Chondrocyte (in vitro differentiated cells): ENCODE measurements around the gene ITIH1. TPM values are rescaled to one million over a fixed set of nuclear protein-coding genes. Genes with fewer than 3 reads are reported as not detected.

Experiments used
- DNase-seq: peaks from one replicate; pipeline ENCODE4 v3.0.0; 2021; ENCODE audit warnings: mixed read lengths, low spot score
- H3K27ac Mint-ChIP-seq: one replicate; pipeline ENCODE4 v1.8.0; 2021; ENCODE audit warnings: mild to moderate bottlenecking, moderate library complexity, mixed read lengths; ENCODE audit not compliant: unreplicated experiment
- H3K27me3 Mint-ChIP-seq: 2 replicates; pipeline ENCODE4 v1.8.0; 2021; ENCODE audit warnings: low read depth, mixed read lengths
- H3K36me3 Mint-ChIP-seq: 2 replicates; pipeline ENCODE4 v1.8.0; 2021; ENCODE audit warnings: low read depth, mixed read lengths
- H3K4me1 Mint-ChIP-seq: 2 replicates; pipeline ENCODE4 v1.8.0; 2021; ENCODE audit warnings: low read depth, mild to moderate bottlenecking, mixed read lengths
- H3K4me3 Mint-ChIP-seq: one replicate; pipeline ENCODE4 v1.8.0; 2021; ENCODE audit warnings: mild to moderate bottlenecking, moderate library complexity, mixed read lengths; ENCODE audit not compliant: unreplicated experiment
- H3K9me3 Mint-ChIP-seq: 2 replicates; pipeline ENCODE4 v1.8.0; 2021; ENCODE audit warnings: low read depth, mixed read lengths
- total RNA-seq: library from RNA; stranded (reverse); gene quantifications from 3 replicates; pipeline ENCODE4 v1.2.1, GENCODE V29; 2021
- TF ChIP-seq, protein P1 (sequence below): fragments of 200-600 bp; sonication (generic); IDR thresholded peaks from 2 replicates; pipeline ENCODE4 v1.5.0; 2021; ENCODE audit warnings: antibody characterized with exemption, mild to moderate bottlenecking, moderate library complexity

The ITIH1 gene
- total RNA-seq, 1 donor from 2014 or later = not detected

DNA sequence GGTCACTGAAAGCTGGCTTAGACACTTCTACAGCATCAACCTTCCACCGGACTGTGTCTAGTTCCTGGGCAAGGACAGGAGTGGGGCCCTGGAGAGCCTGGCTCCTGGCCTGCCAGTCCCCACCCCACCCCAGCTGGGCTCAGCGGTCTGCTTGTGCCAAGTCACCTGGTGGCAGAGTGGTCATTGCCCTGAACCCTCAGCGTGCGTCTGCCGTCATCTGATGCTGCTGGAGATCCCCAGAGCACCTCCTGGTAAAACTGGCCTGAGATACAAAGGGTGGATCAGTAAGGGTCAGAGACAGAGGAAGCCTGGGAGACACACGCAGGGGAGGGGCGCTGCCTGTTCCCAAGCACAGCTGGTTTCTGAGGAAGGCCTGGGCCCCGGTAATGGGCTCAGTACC lies 36.4 kb downstream of the ITIH1 start:
- TF ChIP-seq, protein P1, sequence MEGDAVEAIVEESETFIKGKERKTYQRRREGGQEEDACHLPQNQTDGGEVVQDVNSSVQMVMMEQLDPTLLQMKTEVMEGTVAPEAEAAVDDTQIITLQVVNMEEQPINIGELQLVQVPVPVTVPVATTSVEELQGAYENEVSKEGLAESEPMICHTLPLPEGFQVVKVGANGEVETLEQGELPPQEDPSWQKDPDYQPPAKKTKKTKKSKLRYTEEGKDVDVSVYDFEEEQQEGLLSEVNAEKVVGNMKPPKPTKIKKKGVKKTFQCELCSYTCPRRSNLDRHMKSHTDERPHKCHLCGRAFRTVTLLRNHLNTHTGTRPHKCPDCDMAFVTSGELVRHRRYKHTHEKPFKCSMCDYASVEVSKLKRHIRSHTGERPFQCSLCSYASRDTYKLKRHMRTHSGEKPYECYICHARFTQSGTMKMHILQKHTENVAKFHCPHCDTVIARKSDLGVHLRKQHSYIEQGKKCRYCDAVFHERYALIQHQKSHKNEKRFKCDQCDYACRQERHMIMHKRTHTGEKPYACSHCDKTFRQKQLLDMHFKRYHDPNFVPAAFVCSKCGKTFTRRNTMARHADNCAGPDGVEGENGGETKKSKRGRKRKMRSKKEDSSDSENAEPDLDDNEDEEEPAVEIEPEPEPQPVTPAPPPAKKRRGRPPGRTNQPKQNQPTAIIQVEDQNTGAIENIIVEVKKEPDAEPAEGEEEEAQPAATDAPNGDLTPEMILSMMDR = no peak
- no peak for DNase-seq
- Mint-ChIP-seq H3K4me3 (no peak overlapping the region), H3K27me3 (no peaks in the 10 kb centered on the region), H3K4me1 (no peaks in the 10 kb centered on the region), H3K36me3 (no peaks in the 10 kb centered on the region), H3K27ac (no peak overlapping the region), H3K9me3 (no peaks in the 10 kb centered on the region)

DNA sequence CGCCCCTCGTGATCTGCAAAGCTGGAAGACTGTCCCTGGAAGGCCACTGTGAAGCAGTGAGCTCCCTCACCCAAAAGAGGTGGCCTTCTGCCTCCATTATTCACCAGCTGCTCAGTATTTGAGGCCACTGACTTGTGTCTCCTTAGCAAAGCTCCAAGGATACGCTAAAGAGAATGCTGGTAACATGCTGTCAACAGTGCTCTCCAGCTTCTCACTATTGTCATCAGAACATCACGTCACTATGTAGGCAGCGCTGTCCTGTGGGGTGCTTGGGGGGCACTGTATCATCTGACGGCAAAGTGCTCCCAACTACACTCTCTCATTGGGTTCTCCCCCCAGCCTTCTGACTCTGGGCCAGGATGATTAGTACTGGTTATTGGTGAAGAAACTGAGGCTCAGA lies 38.8 kb downstream of the ITIH1 start:
- H3K36me3 Mint-ChIP-seq = no peaks in the 10 kb centered on the region
- TF ChIP-seq, protein P1 = no peak
- no peak for DNase-seq
- no peaks in the 10 kb centered on the region for H3K9me3 Mint-ChIP-seq
- no peaks in the 10 kb centered on the region for H3K4me1 Mint-ChIP-seq
- no peak overlapping the region for H3K27ac Mint-ChIP-seq
- H3K4me3 Mint-ChIP-seq = no peak overlapping the region
- H3K27me3 Mint-ChIP-seq = no peaks in the 10 kb centered on the region

DNA sequence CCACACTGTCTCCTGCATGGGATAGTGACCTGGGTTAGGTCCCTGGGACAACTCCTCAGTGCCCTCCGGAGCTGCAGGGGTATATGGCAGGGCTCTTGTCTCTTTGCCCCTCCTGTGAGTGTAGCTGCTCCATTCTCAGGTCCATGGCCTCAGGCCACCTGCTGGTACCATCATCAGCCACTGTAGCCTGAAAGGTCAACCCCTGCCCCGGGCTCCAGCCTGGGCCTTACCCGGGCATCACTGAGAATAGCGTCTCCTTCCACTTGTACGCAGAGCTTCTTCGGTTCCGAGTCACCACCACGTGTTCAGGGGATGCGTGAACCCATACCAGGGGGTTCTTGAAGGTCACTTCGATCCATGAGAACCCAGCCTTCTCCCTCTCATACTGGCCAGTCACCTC lies 39.3 kb downstream of the ITIH1 start:
- DNase-seq = no peak
- TF ChIP-seq, protein P1 = no peak
- Mint-ChIP-seq H3K27me3 (no peaks in the 10 kb centered on the region), H3K27ac (no peak overlapping the region), H3K36me3 (no peaks in the 10 kb centered on the region), H3K4me3 (no peak overlapping the region), H3K9me3 (no peaks in the 10 kb centered on the region), H3K4me1 (no peaks in the 10 kb centered on the region)

DNA sequence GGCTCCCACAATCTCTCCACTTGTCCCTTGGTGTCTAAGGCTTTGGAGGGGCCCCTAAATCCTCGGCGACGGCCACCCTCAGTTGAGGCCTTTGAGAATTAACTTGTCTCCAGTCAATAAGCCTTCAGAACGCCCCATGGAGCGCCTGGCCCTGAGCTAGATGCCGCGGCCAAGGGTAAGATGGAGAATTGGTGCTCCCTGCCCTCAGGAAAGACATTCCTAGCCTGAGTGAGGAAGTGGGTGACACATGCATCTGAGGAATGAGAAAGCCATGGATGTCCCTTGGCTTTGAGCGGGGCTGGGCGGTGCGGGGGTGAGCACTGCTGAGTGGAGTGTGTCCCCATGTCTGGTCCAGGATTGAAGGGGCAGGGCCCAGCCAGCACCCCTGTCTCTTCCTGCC lies 39.8 kb downstream of the ITIH1 start:
- Mint-ChIP-seq H3K9me3 (no peaks in the 10 kb centered on the region), H3K27ac (no peak overlapping the region), H3K4me1 (no peaks in the 10 kb centered on the region), H3K4me3 (no peak overlapping the region), H3K36me3 (no peaks in the 10 kb centered on the region), H3K27me3 (no peaks in the 10 kb centered on the region)
- TF ChIP-seq, protein P1 = no peak
- DNase-seq = no peak

DNA sequence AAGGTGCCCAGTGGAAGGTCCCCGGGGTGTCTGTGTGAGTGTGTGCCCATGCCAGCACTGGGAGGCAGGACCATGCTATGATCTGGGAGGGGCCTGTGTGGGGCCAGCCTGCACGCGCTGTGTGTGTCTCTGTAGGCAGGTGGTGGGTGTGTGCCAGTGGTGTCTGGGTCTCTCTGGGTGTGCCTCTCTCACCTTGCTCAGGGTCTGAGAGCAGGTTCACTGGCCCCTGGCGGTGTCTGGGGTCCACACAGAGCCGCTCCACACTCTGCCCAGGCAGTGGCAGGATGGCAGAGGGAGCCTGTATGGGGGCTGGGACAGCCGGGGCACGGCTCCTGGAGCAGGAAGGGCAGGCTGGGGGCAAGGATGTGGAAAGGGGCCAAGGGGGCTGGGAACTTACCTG lies 40.5 kb downstream of the ITIH1 start:
- H3K27me3 Mint-ChIP-seq = no peaks in the 10 kb centered on the region
- H3K9me3 Mint-ChIP-seq = no peaks in the 10 kb centered on the region
- H3K4me1 Mint-ChIP-seq = no peaks in the 10 kb centered on the region
- no peak overlapping the region for H3K4me3 Mint-ChIP-seq
- TF ChIP-seq, protein P1 = no peak
- no peak for DNase-seq
- no peaks in the 10 kb centered on the region for H3K36me3 Mint-ChIP-seq
- H3K27ac Mint-ChIP-seq = no peak overlapping the region
